ENCODE measurements around the gene DHRSX.

GRCh38 chrX:2267890-2268289 is 232.9 kb downstream of the DHRSX start:
- TF ChIP-seq, protein P1, sequence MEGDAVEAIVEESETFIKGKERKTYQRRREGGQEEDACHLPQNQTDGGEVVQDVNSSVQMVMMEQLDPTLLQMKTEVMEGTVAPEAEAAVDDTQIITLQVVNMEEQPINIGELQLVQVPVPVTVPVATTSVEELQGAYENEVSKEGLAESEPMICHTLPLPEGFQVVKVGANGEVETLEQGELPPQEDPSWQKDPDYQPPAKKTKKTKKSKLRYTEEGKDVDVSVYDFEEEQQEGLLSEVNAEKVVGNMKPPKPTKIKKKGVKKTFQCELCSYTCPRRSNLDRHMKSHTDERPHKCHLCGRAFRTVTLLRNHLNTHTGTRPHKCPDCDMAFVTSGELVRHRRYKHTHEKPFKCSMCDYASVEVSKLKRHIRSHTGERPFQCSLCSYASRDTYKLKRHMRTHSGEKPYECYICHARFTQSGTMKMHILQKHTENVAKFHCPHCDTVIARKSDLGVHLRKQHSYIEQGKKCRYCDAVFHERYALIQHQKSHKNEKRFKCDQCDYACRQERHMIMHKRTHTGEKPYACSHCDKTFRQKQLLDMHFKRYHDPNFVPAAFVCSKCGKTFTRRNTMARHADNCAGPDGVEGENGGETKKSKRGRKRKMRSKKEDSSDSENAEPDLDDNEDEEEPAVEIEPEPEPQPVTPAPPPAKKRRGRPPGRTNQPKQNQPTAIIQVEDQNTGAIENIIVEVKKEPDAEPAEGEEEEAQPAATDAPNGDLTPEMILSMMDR (IDR thresholded peaks at IDR 0.05; ENCODE audit: poor library complexity): no peak
- TF ChIP-seq EZH2 (IDR thresholded peaks at IDR 0.05; ENCODE audit: borderline replicate concordance): no peak
